ENCODE results near the gene ENPP3.

The ENPP3 gene

GRCh38 chr6:131770776-131771175, 133.7 kb downstream of the ENPP3 start:
- Histone ChIP-seq H3K9ac (ENCODE audit: low read length) (no peak overlapping the region), H2BK5ac (ENCODE audit: low read length) (no peak overlapping the region), H3K4me3 (ENCODE audit: low read length) (no peak overlapping the region), H3K23ac (ENCODE audit: low read length) (no peak overlapping the region), H2BK120ac (ENCODE audit: low read depth, low read length) (no peak overlapping the region), H3K4ac (ENCODE audit: low read depth, low read length) (no peak overlapping the region), H2BK15ac (replicated peaks; ENCODE audit: low read depth) (no peak overlapping the region), H2AK5ac (ENCODE audit: low read length) (peak overlapping the region; percentile 25), H3K36me3 (ENCODE audit: control insufficient read depth, insufficient read depth, low read length) (no peaks in the 10 kb centered on the region), H3K56ac (ENCODE audit: low read length) (no peak overlapping the region), H3K79me2 (ENCODE audit: control insufficient read depth, insufficient read depth, low read length) (no peaks in the 10 kb centered on the region), H3K4me1 (ENCODE audit: control insufficient read depth, low read depth, low read length) (peaks cover 2% of the 10 kb centered on the region), H4K5ac (ENCODE audit: low read length) (no peak overlapping the region), H3K27ac (ENCODE audit: low read depth, low read length) (no peak overlapping the region), H4K8ac (ENCODE audit: low read depth, low read length) (no peak overlapping the region), H3K4me2 (ENCODE audit: low read length) (no peak overlapping the region), H3K79me1 (ENCODE audit: low read length) (no peaks in the 10 kb centered on the region), H3K18ac (ENCODE audit: low read length) (no peak overlapping the region), H3K27me3 (ENCODE audit: insufficient read depth, low read length, poor library complexity) (no peaks in the 10 kb centered on the region)
- no CpG with 5 or more reads among the region's 1 CpG for WGBS (ENCODE audit: extremely low coverage, insufficient coverage, low lambda C conversion rate)
- no peak for DNase-seq

GRCh38 chr6:131773284-131773950, 136.3 kb downstream of the ENPP3 start:
- no peak overlapping the region for H3K27ac ChIP-seq (ENCODE audit: low read depth, low read length)
- no peak overlapping the region for H3K9ac ChIP-seq (ENCODE audit: low read length)
- no peak overlapping the region for H2BK5ac ChIP-seq (ENCODE audit: low read length)

GRCh38 chr6:131775886-131776285, 138.8 kb downstream of the ENPP3 start:
- no peak overlapping the region for H3K4ac ChIP-seq (ENCODE audit: low read depth, low read length)
- no peak overlapping the region for H2BK5ac ChIP-seq (ENCODE audit: low read length)
- no peak for DNase-seq
- no peak overlapping the region for H3K9ac ChIP-seq (ENCODE audit: low read length)
- WGBS (ENCODE audit: extremely low coverage, insufficient coverage, low lambda C conversion rate) = no CpG with 5 or more reads among the region's 3 CpGs
- H3K4me2 ChIP-seq (ENCODE audit: low read length) = no peak overlapping the region
- H3K4me3 ChIP-seq (ENCODE audit: low read length) = no peak overlapping the region
- H2BK15ac ChIP-seq (replicated peaks; ENCODE audit: low read depth) = no peak overlapping the region
- H3K18ac ChIP-seq (ENCODE audit: low read length) = no peak overlapping the region
- H4K8ac ChIP-seq (ENCODE audit: low read depth, low read length) = no peak overlapping the region
- H3K56ac ChIP-seq (ENCODE audit: low read length) = no peak overlapping the region
- no peaks in the 10 kb centered on the region for H3K79me2 ChIP-seq (ENCODE audit: control insufficient read depth, insufficient read depth, low read length)
- no peak overlapping the region for H2BK120ac ChIP-seq (ENCODE audit: low read depth, low read length)
- H3K27me3 ChIP-seq (ENCODE audit: insufficient read depth, low read length, poor library complexity) = no peaks in the 10 kb centered on the region
- H3K27ac ChIP-seq (ENCODE audit: low read depth, low read length) = no peak overlapping the region
- no peak overlapping the region for H2AK5ac ChIP-seq (ENCODE audit: low read length)
- peaks cover 2% of the 10 kb centered on the region for H3K4me1 ChIP-seq (ENCODE audit: control insufficient read depth, low read depth, low read length)
- no peaks in the 10 kb centered on the region for H3K79me1 ChIP-seq (ENCODE audit: low read length)
- H3K23ac ChIP-seq (ENCODE audit: low read length) = no peak overlapping the region
- H3K36me3 ChIP-seq (ENCODE audit: control insufficient read depth, insufficient read depth, low read length) = no peaks in the 10 kb centered on the region
- H4K5ac ChIP-seq (ENCODE audit: low read length) = no peak overlapping the region

More at GRCh38 chr6:131773284-131773950, 136.3 kb downstream of the ENPP3 start:
- Histone ChIP-seq H3K79me2 (ENCODE audit: control insufficient read depth, insufficient read depth, low read length) (no peaks in the 10 kb centered on the region), H2AK5ac (ENCODE audit: low read length) (no peak overlapping the region), H3K4me2 (ENCODE audit: low read length) (no peak overlapping the region), H3K4me3 (ENCODE audit: low read length) (no peak overlapping the region), H2BK15ac (replicated peaks; ENCODE audit: low read depth) (no peak overlapping the region), H3K4ac (ENCODE audit: low read depth, low read length) (no peak overlapping the region), H3K23ac (ENCODE audit: low read length) (no peak overlapping the region), H2BK120ac (ENCODE audit: low read depth, low read length) (no peak overlapping the region), H4K5ac (ENCODE audit: low read length) (no peak overlapping the region), H3K27me3 (ENCODE audit: insufficient read depth, low read length, poor library complexity) (no peaks in the 10 kb centered on the region), H3K4me1 (ENCODE audit: control insufficient read depth, low read depth, low read length) (peaks cover 2% of the 10 kb centered on the region), H3K79me1 (ENCODE audit: low read length) (no peaks in the 10 kb centered on the region), H3K56ac (ENCODE audit: low read length) (no peak overlapping the region), H4K8ac (ENCODE audit: low read depth, low read length) (no peak overlapping the region), H3K18ac (ENCODE audit: low read length) (no peak overlapping the region), H3K36me3 (ENCODE audit: control insufficient read depth, insufficient read depth, low read length) (no peaks in the 10 kb centered on the region)
- no peak for DNase-seq
- WGBS (ENCODE audit: extremely low coverage, insufficient coverage, low lambda C conversion rate) = no CpG with 5 or more reads among the region's 4 CpGs

GRCh38 chr6:131776985-131777384, 139.9 kb downstream of the ENPP3 start:
- Histone ChIP-seq H2BK120ac (ENCODE audit: low read depth, low read length) (no peak overlapping the region), H3K18ac (ENCODE audit: low read length) (no peak overlapping the region), H3K23ac (ENCODE audit: low read length) (no peak overlapping the region), H2AK5ac (ENCODE audit: low read length) (no peak overlapping the region), H3K4me1 (ENCODE audit: control insufficient read depth, low read depth, low read length) (peaks cover 2% of the 10 kb centered on the region), H3K79me1 (ENCODE audit: low read length) (no peaks in the 10 kb centered on the region), H4K8ac (ENCODE audit: low read depth, low read length) (no peak overlapping the region), H2BK5ac (ENCODE audit: low read length) (no peak overlapping the region), H3K4ac (ENCODE audit: low read depth, low read length) (no peak overlapping the region), H3K27ac (ENCODE audit: low read depth, low read length) (no peak overlapping the region), H3K9ac (ENCODE audit: low read length) (no peak overlapping the region), H3K4me2 (ENCODE audit: low read length) (no peak overlapping the region), H4K5ac (ENCODE audit: low read length) (no peak overlapping the region), H3K56ac (ENCODE audit: low read length) (no peak overlapping the region), H3K4me3 (ENCODE audit: low read length) (no peak overlapping the region), H3K36me3 (ENCODE audit: control insufficient read depth, insufficient read depth, low read length) (no peaks in the 10 kb centered on the region), H3K27me3 (ENCODE audit: insufficient read depth, low read length, poor library complexity) (no peaks in the 10 kb centered on the region), H2BK15ac (replicated peaks; ENCODE audit: low read depth) (no peak overlapping the region), H3K79me2 (ENCODE audit: control insufficient read depth, insufficient read depth, low read length) (no peaks in the 10 kb centered on the region)
- WGBS (ENCODE audit: extremely low coverage, insufficient coverage, low lambda C conversion rate) = no CpG with 5 or more reads among the region's 2 CpGs
- no peak for DNase-seq

- WGBS (ENCODE audit: extremely low coverage, insufficient coverage, low lambda C conversion rate) = 100% methylated on average over 1 of the region's 1 CpG
- H3K79me2 ChIP-seq (ENCODE audit: control insufficient read depth, insufficient read depth, low read length) = no peaks in the 10 kb centered on the region
- no peaks in the 10 kb centered on the region for H3K36me3 ChIP-seq (ENCODE audit: control insufficient read depth, insufficient read depth, low read length)
- H3K9ac ChIP-seq (ENCODE audit: low read length) = no peak overlapping the region
- no peak for DNase-seq
- H2AK5ac ChIP-seq (ENCODE audit: low read length) = no peak overlapping the region
- no peak overlapping the region for H2BK5ac ChIP-seq (ENCODE audit: low read length)
- no peak overlapping the region for H3K4me2 ChIP-seq (ENCODE audit: low read length)
- no peak overlapping the region for H2BK120ac ChIP-seq (ENCODE audit: low read depth, low read length)
- H3K56ac ChIP-seq (ENCODE audit: low read length) = no peak overlapping the region
- no peak overlapping the region for H3K4ac ChIP-seq (ENCODE audit: low read depth, low read length)
- no peak overlapping the region for H2BK15ac ChIP-seq (replicated peaks; ENCODE audit: low read depth)
- no peak overlapping the region for H4K5ac ChIP-seq (ENCODE audit: low read length)
- H3K23ac ChIP-seq (ENCODE audit: low read length) = no peak overlapping the region
- H4K8ac ChIP-seq (ENCODE audit: low read depth, low read length) = no peak overlapping the region
- no peak overlapping the region for H3K27ac ChIP-seq (ENCODE audit: low read depth, low read length)
- no peak overlapping the region for H3K18ac ChIP-seq (ENCODE audit: low read length)
- no peaks in the 10 kb centered on the region for H3K79me1 ChIP-seq (ENCODE audit: low read length)
- no peaks in the 10 kb centered on the region for H3K27me3 ChIP-seq (ENCODE audit: insufficient read depth, low read length, poor library complexity)
- no peak overlapping the region for H3K4me3 ChIP-seq (ENCODE audit: low read length)
- peaks cover 2% of the 10 kb centered on the region for H3K4me1 ChIP-seq (ENCODE audit: control insufficient read depth, low read depth, low read length)
These were observed 141.1 kb downstream of the ENPP3 start for GRCh38 chr6:131778169-131778568.

GRCh38 chr6:131779304-131779703, 142.2 kb downstream of the ENPP3 start:
- no peaks in the 10 kb centered on the region for H3K36me3 ChIP-seq (ENCODE audit: control insufficient read depth, insufficient read depth, low read length)
- H3K4ac ChIP-seq (ENCODE audit: low read depth, low read length) = no peak overlapping the region
- no peak overlapping the region for H3K18ac ChIP-seq (ENCODE audit: low read length)
- no peak overlapping the region for H3K23ac ChIP-seq (ENCODE audit: low read length)
- H4K5ac ChIP-seq (ENCODE audit: low read length) = no peak overlapping the region
- H3K27ac ChIP-seq (ENCODE audit: low read depth, low read length) = no peak overlapping the region
- no peak overlapping the region for H2AK5ac ChIP-seq (ENCODE audit: low read length)
- no peak overlapping the region for H2BK5ac ChIP-seq (ENCODE audit: low read length)
- no peak overlapping the region for H3K4me2 ChIP-seq (ENCODE audit: low read length)
- no peaks in the 10 kb centered on the region for H3K27me3 ChIP-seq (ENCODE audit: insufficient read depth, low read length, poor library complexity)
- H3K4me1 ChIP-seq (ENCODE audit: control insufficient read depth, low read depth, low read length) = no peaks in the 10 kb centered on the region
- H3K79me2 ChIP-seq (ENCODE audit: control insufficient read depth, insufficient read depth, low read length) = no peaks in the 10 kb centered on the region
- no peak overlapping the region for H2BK15ac ChIP-seq (replicated peaks; ENCODE audit: low read depth)
- DNase-seq = no peak
- H3K56ac ChIP-seq (ENCODE audit: low read length) = no peak overlapping the region
- H3K9ac ChIP-seq (ENCODE audit: low read length) = no peak overlapping the region
- no CpG with 5 or more reads among the region's 2 CpGs for WGBS (ENCODE audit: extremely low coverage, insufficient coverage, low lambda C conversion rate)
- no peak overlapping the region for H2BK120ac ChIP-seq (ENCODE audit: low read depth, low read length)
- H3K4me3 ChIP-seq (ENCODE audit: low read length) = no peak overlapping the region
- H3K79me1 ChIP-seq (ENCODE audit: low read length) = no peaks in the 10 kb centered on the region
- H4K8ac ChIP-seq (ENCODE audit: low read depth, low read length) = no peak overlapping the region
